ENCODE results near the gene ASB1. TPM values are rescaled to one million over a fixed set of nuclear protein-coding genes. Genes with fewer than 3 reads are reported as not detected.
"Not testable (repeated sequence)": the region's sequence is repeated elsewhere in the genome, so short reads cannot be mapped to it uniquely, and the experiment has no call there.

Gene ASB1
- total RNA-seq, 1 donor = 21.2 TPM

GRCh38 chr2:238403632-238404405, 22.9 kb upstream of the ASB1 start:
- no peak for TF ChIP-seq CTCF (IDR thresholded peaks at IDR 0.05; ENCODE audit: insufficient read depth, low read depth, low read length)
- DNase-seq (ENCODE audit: low read depth) = no peak
- H3K4me3 ChIP-seq (ENCODE audit: low read depth, low read length) = no peak overlapping the region

GRCh38 chr2:238404406-238405216, 22.1 kb upstream of the ASB1 start:
- no peak for TF ChIP-seq CTCF (IDR thresholded peaks at IDR 0.05; ENCODE audit: insufficient read depth, low read depth, low read length)
- no peak for DNase-seq (ENCODE audit: low read depth)
- no peak overlapping the region for H3K4me3 ChIP-seq (ENCODE audit: low read depth, low read length)

GRCh38 chr2:238405217-238405555, 21.5 kb upstream of the ASB1 start:
- not testable (repeated sequence) for H3K4me3 ChIP-seq (ENCODE audit: low read depth, low read length); DNase-seq (ENCODE audit: low read depth)

- no peak for TF ChIP-seq CTCF (IDR thresholded peaks at IDR 0.05; ENCODE audit: insufficient read depth, low read depth, low read length)
- no peak for DNase-seq (ENCODE audit: low read depth)
- H3K4me3 ChIP-seq (ENCODE audit: low read depth, low read length) = no peak overlapping the region
Observed at GRCh38 chr2:238406221-238406997, 20.3 kb upstream of the ASB1 start.

GRCh38 chr2:238406998-238407285, 19.8 kb upstream of the ASB1 start:
- no peak overlapping the region for H3K4me3 ChIP-seq (ENCODE audit: low read depth, low read length)
- TF ChIP-seq CTCF (IDR thresholded peaks at IDR 0.05; ENCODE audit: insufficient read depth, low read depth, low read length) = no peak
- DNase-seq (ENCODE audit: low read depth) = no peak

GRCh38 chr2:238407566-238407965, 19.2 kb upstream of the ASB1 start:
- no peak for TF ChIP-seq CTCF (IDR thresholded peaks at IDR 0.05; ENCODE audit: insufficient read depth, low read depth, low read length)
- DNase-seq (ENCODE audit: low read depth) = no peak

More at GRCh38 chr2:238407566-238407965, 19.2 kb upstream of the ASB1 start:
- no peak overlapping the region for H3K4me3 ChIP-seq (ENCODE audit: low read depth, low read length)

Measured in fibroblast of villous mesenchyme (primary cell).